Activated CD8-positive, alpha-beta memory T cell treated with anti-CD3 and anti-CD28 coated beads, Interleukin-2, amount 10 ng/mL, durations not matched to agents 7 days and 5 days (primary cell): ENCODE results near the gene ERG. TPM values are rescaled to one million over a fixed set of nuclear protein-coding genes. Genes with fewer than 3 reads are reported as not detected.

Experiments used
- ATAC-seq: fragments of 150-1000 bp; cut with Tn5 transposase; one replicate; pipeline ENCODE4 v1.10.0; 2021; ENCODE audit warnings: moderate library complexity
- CTCF ChIA-PET: fragments of 350-600 bp; sonication (Branson Sonifier 250); formaldehyde crosslinking; loops from one replicate; lab custom pipeline; 2021; ENCODE audit warnings: antibody characterized with exemption; lab: Charles Lee
- DNase-seq: peaks from one replicate; pipeline ENCODE4 v3.0.0-alpha.2; 2020
- H3K27ac Mint-ChIP-seq: one replicate; pipeline ENCODE4 v1.8.0; 2021; ENCODE audit warnings: mild to moderate bottlenecking, mixed read lengths
- H3K27me3 Mint-ChIP-seq: one replicate; pipeline ENCODE4 v1.8.0; 2021; ENCODE audit warnings: mixed read lengths
- H3K36me3 Mint-ChIP-seq: one replicate; pipeline ENCODE4 v1.8.0; 2021; ENCODE audit warnings: mild to moderate bottlenecking, mixed read lengths
- H3K4me1 Mint-ChIP-seq: one replicate; pipeline ENCODE4 v1.8.0; 2021; ENCODE audit warnings: mixed read lengths
- H3K4me3 Mint-ChIP-seq: one replicate; pipeline ENCODE4 v1.8.0; 2021; ENCODE audit warnings: mild to moderate bottlenecking, moderate library complexity, mixed read lengths
- H3K9me3 Mint-ChIP-seq: one replicate; pipeline ENCODE4 v1.8.0; 2022; ENCODE audit warnings: low read depth, mixed read lengths
- total RNA-seq, 2 experiments: library from RNA; stranded (reverse); gene quantifications; one replicate each; pipeline ENCODE4 v1.2.3, GENCODE V29; 2021

Gene ERG, protein sequence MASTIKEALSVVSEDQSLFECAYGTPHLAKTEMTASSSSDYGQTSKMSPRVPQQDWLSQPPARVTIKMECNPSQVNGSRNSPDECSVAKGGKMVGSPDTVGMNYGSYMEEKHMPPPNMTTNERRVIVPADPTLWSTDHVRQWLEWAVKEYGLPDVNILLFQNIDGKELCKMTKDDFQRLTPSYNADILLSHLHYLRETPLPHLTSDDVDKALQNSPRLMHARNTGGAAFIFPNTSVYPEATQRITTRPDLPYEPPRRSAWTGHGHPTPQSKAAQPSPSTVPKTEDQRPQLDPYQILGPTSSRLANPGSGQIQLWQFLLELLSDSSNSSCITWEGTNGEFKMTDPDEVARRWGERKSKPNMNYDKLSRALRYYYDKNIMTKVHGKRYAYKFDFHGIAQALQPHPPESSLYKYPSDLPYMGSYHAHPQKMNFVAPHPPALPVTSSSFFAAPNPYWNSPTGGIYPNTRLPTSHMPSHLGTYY
- total RNA-seq = not detected

DNA sequence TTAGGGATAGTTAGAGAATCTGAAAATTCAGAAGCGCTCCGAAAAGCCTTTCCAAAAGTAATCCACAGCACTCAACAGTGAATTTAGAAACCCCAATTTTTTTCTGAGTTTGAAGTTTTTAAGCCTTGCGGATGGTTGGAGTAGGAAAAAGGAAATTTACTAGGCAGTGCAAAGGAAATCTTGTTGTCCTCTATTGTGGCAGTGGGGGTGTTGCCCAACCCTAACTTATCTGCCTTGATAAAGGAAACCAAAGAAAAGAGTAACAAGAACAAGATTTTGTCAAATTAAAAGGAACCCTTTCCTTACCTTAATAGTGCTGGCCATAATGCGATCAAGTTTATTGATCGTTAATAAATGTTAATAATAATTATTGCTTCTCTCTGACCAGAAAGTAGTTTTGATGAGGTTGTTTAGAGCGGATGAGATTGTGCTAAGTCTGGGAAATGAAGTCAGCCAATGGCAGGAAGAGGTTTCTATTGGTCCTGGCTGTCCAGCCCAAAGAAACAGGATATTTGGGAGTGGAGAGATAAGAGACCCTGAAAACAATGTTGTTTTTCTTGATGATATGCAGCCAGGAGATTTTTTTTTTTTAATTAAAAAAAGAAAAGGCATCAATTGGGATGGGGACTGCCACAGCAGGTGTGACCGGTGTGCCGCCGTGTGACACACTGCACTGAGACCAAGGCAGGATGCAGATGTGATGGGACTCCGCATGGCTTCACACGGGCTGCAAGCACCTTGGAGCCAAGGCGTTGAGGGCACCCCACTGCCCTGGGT, at the start of gene ERG:
Gene ERG, minus strand, starts transcription at position 421 of the 777 bp plus-strand sequence. Its CDS starts 97 bp downstream, at position 324.
- H3K36me3 Mint-ChIP-seq = no peaks in the 10 kb centered on the region
- no peaks in the 10 kb centered on the region for H3K9me3 Mint-ChIP-seq
- CTCF ChIA-PET = no interaction called here
- peaks cover 62% of the 10 kb centered on the region for H3K27me3 Mint-ChIP-seq
- H3K27ac Mint-ChIP-seq = no peak within 1 kb of the TSS
- no peak for ATAC-seq
- H3K4me1 Mint-ChIP-seq = no peaks in the 10 kb centered on the region
- no peak for DNase-seq
- H3K4me3 Mint-ChIP-seq = no peak within 1 kb of the TSS

DNA sequence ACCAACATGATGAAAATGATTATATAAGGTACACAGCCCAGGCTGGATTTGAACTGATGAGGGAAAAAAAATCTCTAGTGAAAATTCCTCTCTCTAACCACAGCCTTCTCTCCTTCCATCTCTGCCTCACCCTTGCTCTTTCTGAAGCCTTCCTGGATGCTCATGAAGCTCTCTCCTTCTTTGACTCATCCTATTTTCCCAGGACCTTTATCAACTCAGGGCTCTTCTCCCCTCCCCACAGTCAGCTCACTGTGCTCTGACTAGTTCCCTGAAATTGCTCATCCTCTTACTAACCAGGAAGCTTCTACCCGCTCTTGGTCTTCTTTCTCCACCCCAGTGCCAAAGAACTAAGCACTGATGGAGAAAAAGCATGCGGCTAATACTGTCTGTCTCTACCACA, 46.4 kb upstream of the ERG start:
- Mint-ChIP-seq H3K36me3 (no peaks in the 10 kb centered on the region), H3K4me3 (no peak overlapping the region), H3K27me3 (no peaks in the 10 kb centered on the region), H3K9me3 (no peaks in the 10 kb centered on the region), H3K4me1 (no peaks in the 10 kb centered on the region), H3K27ac (no peak overlapping the region)
- DNase-seq = no peak
- CTCF ChIA-PET = no interaction called here
- no peak for ATAC-seq

DNA sequence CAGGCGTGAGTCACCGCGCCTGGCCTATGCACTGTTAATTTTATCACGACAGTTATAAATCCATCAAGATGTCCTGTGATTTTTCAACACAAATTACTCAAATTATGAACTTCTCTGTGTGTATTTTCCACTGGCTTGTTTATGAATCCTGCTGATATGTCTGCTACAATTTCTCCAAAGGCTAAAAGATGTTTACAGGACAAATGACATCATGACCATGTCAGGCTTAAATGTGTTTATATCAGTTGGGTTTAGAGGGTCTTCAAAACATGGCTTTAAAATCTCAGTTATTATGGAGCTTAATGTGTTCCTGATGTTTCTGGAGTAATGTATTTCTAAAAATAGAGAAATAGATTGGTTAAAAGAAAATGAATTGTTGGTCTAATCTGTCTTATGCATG, 44.0 kb upstream of the ERG start:
- H3K9me3 Mint-ChIP-seq = no peaks in the 10 kb centered on the region
- CTCF ChIA-PET = no interaction called here

DNA sequence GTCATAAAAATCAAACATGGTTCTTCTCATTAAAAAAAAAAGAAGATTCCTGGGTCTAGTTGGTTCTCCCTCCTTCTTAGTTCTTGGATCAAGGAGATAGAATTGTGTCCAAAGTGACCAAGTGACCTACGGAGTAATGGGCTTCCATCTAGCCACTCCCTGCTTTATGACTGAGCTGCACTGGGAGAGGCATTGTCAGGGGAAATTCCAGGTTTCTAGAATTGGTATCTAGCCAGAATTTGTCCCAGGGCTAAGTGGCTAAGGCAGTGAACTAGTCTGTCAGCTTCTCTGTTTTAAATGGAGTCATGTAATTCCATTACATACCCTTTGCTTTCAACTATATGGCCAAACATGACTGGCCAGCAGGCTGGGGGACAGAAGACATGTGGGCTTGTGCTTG, 40.1 kb upstream of the ERG start:
- H3K9me3 Mint-ChIP-seq = no peaks in the 10 kb centered on the region
- H3K27me3 Mint-ChIP-seq = no peaks in the 10 kb centered on the region
- ATAC-seq (no peak), DNase-seq (no peak)
- no peaks in the 10 kb centered on the region for H3K36me3 Mint-ChIP-seq
- CTCF ChIA-PET = no interaction called here
- H3K4me3 Mint-ChIP-seq = no peak overlapping the region
- no peak overlapping the region for H3K27ac Mint-ChIP-seq
- no peaks in the 10 kb centered on the region for H3K4me1 Mint-ChIP-seq

More for the DNA sequence above, 44.0 kb upstream of the ERG start:
- DNase-seq (no peak), ATAC-seq (no peak)
- no peak overlapping the region for H3K4me3 Mint-ChIP-seq
- no peaks in the 10 kb centered on the region for H3K36me3 Mint-ChIP-seq
- no peaks in the 10 kb centered on the region for H3K27me3 Mint-ChIP-seq
- no peaks in the 10 kb centered on the region for H3K4me1 Mint-ChIP-seq
- no peak overlapping the region for H3K27ac Mint-ChIP-seq

DNA sequence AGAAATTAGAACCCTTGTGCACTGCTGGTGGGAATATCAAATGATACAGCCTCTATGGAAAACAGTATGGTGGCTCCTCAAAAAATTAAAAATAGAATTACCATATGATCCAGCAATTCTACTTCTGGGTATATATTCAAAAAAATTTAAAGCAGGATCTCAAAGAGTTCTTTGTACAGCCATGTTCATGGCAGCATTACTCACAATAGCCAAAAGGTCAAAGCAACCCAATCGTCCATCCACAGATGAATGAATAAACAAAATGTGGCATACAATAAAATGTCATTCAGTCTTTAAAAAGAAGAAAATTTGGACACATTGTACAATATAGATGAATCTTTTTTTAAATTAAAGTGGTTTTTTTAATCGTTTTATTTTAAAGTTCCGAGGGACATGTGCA, 36.3 kb upstream of the ERG start:
- Mint-ChIP-seq H3K4me3 (no peak overlapping the region), H3K4me1 (no peaks in the 10 kb centered on the region), H3K27ac (no peak overlapping the region), H3K27me3 (no peaks in the 10 kb centered on the region), H3K9me3 (no peaks in the 10 kb centered on the region), H3K36me3 (no peaks in the 10 kb centered on the region)
- DNase-seq = no peak
- no peak for ATAC-seq
- CTCF ChIA-PET = no interaction called here

DNA sequence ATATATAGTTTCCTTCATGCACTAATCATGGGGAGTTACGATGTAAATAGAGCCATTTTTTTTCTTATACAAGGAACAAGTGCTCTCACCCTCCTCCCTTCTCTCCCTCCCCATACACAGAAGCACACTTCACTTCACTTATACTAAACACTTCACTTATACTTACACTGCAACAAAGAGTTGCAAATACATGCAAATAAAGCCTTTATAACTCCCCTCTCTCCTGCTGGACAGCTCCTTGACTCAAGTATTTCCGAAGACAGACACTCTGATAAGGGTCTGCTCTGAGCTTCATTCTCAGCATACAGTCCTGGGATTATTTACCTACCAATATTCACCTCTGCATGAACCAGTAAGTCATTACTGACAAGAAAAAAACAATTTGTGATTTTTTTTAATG, 35.6 kb upstream of the ERG start:
- DNase-seq = no peak
- ATAC-seq = no peak
- H3K36me3 Mint-ChIP-seq = no peaks in the 10 kb centered on the region
- H3K27me3 Mint-ChIP-seq = no peaks in the 10 kb centered on the region
- H3K4me3 Mint-ChIP-seq = no peak overlapping the region
- no peaks in the 10 kb centered on the region for H3K4me1 Mint-ChIP-seq
- CTCF ChIA-PET = no interaction called here
- no peak overlapping the region for H3K27ac Mint-ChIP-seq
- H3K9me3 Mint-ChIP-seq = no peaks in the 10 kb centered on the region

DNA sequence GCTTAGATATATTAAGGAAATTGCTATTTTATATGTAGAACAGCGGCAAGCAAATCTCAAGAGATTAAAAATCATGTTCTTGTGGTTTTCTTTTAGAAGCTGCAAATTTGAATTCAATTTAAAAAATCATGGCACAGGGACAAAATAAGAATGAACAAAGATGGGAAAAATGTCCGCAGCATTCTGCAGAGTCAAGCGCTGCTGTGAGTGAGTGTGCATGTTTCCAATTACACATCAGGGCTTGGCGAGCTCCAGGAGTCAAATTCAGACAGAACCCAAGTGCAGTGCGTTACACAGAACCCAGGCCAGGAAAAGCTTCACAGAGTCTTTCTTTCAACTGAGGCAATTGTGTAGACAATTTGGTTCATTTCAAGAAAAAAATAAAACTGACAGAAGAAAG, 33.3 kb upstream of the ERG start:
- no peaks in the 10 kb centered on the region for H3K9me3 Mint-ChIP-seq
- ATAC-seq (no peak), DNase-seq (no peak)
- no peak overlapping the region for H3K4me3 Mint-ChIP-seq
- H3K27ac Mint-ChIP-seq = no peak overlapping the region
- no peaks in the 10 kb centered on the region for H3K4me1 Mint-ChIP-seq
- H3K36me3 Mint-ChIP-seq = no peaks in the 10 kb centered on the region
- CTCF ChIA-PET = no interaction called here
- peaks cover 2% of the 10 kb centered on the region for H3K27me3 Mint-ChIP-seq

DNA sequence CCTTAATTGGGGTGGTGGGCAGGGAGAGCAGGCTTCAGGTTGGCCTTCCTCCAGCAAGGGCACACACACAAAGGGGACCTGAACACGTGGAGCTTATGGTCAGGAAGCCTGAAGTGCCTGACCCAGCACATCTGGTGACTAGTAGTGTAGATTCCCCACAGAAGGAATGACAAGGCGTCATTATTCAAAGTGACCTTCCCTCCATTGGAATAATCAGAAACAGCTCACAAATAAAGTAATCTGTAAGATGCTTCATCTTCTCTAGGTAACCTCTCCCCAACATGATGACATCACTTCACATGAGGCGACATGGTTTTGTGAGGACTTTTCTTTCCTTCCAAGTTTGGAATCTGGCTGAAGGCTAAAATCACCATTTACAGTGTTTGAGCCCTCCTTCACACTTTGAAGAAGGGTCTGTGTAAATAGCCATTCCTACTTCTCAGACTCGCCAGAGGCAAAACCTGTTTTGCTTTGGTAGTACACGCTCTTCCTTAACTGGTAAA, 32.8 kb upstream of the ERG start:
- Mint-ChIP-seq H3K4me3 (no peak overlapping the region), H3K4me1 (no peaks in the 10 kb centered on the region), H3K9me3 (no peaks in the 10 kb centered on the region), H3K36me3 (no peaks in the 10 kb centered on the region), H3K27me3 (peaks cover 2% of the 10 kb centered on the region), H3K27ac (no peak overlapping the region)
- CTCF ChIA-PET = no interaction called here
- ATAC-seq = no peak
- DNase-seq = no peak

DNA sequence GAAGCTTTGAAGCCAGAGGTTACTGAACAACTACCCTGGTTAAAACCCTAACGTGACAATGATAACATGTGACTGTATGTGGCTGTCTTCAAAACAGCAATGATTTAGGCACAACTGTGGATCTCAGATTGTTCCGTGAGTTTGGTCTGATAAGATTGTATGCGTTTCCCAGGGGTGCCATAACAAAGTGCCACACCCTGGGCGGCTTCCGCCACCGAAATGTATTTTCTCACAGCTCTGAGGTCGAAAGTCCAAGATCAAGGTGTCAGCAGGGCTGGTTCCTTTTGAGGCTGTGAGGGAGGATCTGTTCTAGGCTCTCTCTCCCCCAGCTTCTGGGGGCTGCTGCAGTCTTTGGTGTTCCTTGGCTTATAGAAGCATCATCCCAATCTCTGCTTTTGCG, 29.5 kb upstream of the ERG start:
- CTCF ChIA-PET = no interaction called here
- Mint-ChIP-seq H3K36me3 (no peaks in the 10 kb centered on the region), H3K4me3 (no peak overlapping the region), H3K9me3 (no peaks in the 10 kb centered on the region), H3K4me1 (no peaks in the 10 kb centered on the region), H3K27ac (no peak overlapping the region), H3K27me3 (peaks cover 3% of the 10 kb centered on the region)
- no peak for DNase-seq
- ATAC-seq = no peak

DNA sequence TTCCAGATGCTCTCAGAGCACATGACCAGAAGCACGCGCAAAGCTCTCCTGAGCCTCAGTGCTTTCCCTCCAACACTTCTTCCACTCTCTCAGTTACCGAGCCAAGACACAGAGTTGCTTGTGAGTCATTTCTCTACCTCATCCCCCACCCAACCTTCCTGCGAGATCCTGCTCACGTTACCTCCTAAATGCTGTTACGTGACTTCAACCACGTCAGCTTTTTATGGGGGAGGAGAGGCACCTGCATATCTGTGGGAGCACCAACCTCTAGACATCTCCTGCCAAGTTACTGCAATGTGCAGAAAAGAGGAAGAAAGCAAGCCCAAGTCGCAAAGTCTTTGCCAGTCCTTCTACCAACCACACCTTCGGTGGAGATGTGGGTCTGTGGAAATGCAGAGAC, 27.2 kb upstream of the ERG start:
- Mint-ChIP-seq H3K27ac (no peak overlapping the region), H3K4me3 (no peak overlapping the region), H3K4me1 (peaks cover 3% of the 10 kb centered on the region), H3K36me3 (no peaks in the 10 kb centered on the region), H3K27me3 (peaks cover 7% of the 10 kb centered on the region), H3K9me3 (no peaks in the 10 kb centered on the region)
- ATAC-seq (no peak), DNase-seq (no peak)
- CTCF ChIA-PET = no interaction called here

DNA sequence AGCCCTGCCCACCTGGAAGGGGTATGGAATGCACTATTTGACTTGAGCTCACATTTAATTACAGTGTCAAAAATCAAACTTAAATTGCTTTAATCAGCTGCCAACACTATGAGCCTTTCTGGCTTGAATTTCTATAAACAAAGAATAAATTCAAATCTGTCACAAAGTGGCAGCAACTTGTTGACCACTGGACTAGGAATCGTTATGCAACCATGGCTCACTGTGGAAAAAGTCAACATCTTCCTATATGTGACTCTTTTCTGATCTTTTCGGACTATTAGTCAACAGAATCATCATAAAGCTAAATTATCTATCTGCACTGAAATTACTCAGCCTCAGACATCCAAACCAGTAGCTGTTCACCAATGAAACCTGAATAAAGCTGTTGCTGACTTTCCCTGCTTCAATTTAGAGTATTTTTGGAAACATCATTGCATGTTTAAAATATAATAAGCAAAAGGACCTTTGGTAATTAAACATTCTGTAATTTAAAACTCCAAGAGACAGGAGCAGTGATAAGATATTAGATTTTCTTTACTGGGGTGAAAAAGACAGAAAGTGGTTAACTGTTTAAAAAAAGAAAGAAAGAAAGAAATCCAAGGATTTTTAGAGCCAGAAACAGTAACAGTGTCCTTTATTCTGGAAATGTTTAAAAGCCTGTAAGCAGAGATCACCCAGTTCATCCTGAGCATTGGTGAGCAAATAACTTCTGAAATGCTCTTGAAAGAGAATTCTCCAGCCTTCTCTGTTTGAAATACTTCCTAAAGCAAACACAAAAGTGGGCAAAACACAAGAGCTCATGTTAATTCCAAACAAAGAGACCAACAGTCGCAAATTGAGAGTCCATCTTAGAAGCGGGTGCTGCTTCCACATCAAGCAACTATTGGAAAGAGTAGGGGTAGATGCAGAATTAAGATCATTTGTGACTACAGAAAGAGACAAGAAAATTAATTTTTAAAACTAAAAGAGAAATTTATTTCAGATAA, 26.2 kb upstream of the ERG start:
- H3K9me3 Mint-ChIP-seq = no peaks in the 10 kb centered on the region
- DNase-seq (no peak), ATAC-seq (no peak)
- CTCF ChIA-PET = no interaction called here
- peaks cover 10% of the 10 kb centered on the region for H3K27me3 Mint-ChIP-seq
- no peak overlapping the region for H3K27ac Mint-ChIP-seq
- H3K4me3 Mint-ChIP-seq = no peak overlapping the region
- no peaks in the 10 kb centered on the region for H3K36me3 Mint-ChIP-seq
- H3K4me1 Mint-ChIP-seq = peaks cover 4% of the 10 kb centered on the region

DNA sequence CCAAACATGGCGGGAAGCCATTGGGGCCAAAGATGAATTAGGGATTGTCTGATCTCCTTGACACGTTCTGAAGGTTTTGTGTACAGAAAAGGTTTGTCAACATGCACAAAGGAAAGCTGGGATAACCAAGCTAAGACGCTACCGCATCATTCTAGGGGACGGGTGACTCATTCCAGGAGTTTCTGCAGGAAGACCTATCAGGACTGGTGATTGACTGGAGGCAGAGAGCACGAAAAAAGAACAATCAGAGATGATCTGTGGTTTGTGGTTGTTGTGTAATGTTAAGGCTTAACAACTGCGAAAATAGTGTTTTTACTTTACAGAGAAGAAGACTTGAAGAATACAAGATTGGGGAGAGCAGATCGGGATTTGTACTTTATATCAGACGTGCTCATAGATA, 22.2 kb upstream of the ERG start:
- CTCF ChIA-PET = no interaction called here
- H3K36me3 Mint-ChIP-seq = no peaks in the 10 kb centered on the region
- DNase-seq = no peak

DNA sequence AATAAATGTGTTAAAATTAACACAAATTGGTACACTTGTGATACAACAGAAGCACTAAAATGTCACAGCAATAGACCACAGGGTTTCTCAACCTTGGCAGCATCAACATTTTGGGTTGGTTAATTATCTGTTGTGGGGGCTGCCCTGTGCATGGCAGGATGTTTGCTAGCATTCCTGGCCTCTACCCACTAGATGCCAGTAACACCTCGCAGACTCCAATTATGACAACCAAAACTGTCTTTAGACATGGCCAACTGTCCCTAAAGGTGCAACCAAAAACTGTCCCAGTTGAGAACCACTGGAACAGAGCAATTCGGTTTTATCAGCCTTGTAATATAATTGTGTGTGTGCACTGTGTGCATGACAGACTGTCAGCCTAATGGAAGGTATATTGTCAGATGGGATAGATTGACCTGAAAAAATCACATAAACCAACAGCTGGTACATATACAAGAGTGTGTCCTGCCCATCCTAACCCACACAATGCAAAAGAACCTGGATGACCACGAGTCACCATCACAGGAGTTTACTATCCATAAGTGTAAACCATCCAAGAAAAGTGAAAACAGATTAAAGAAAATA, 13.5 kb upstream of the ERG start:
- ATAC-seq (no peak), DNase-seq (no peak)
- CTCF ChIA-PET = no interaction called here
- Mint-ChIP-seq H3K27ac (no peak overlapping the region), H3K27me3 (peaks cover 13% of the 10 kb centered on the region), H3K36me3 (no peaks in the 10 kb centered on the region), H3K4me3 (no peak overlapping the region), H3K9me3 (no peaks in the 10 kb centered on the region), H3K4me1 (peaks cover 4% of the 10 kb centered on the region)

More for the DNA sequence above, 22.2 kb upstream of the ERG start:
- Mint-ChIP-seq H3K4me3 (no peak overlapping the region), H3K4me1 (peaks cover 4% of the 10 kb centered on the region), H3K27ac (no peak overlapping the region), H3K27me3 (peaks cover 19% of the 10 kb centered on the region), H3K9me3 (no peaks in the 10 kb centered on the region)
- no peak for ATAC-seq
